NB4 (cell line): ENCODE results near the gene NFAM1.

Experiments
- DNase-seq: peaks from one replicate; pipeline ENCODE4 v3.0.0; 2010; ENCODE audit warnings: low read depth
- H3K4me3 ChIP-seq: one replicate; pipeline ENCODE4 v1.5.1; 2011; ENCODE audit warnings: mild to moderate bottlenecking, low read depth, low read length, moderate library complexity
- MYC ChIP-seq: IDR thresholded peaks from 2 replicates; pipeline ENCODE4 v1.6.1; 2011; ENCODE audit warnings: low read depth, low read length
- POLR2A ChIP-seq: IDR thresholded peaks from 2 replicates; pipeline ENCODE4 v1.6.1; 2011; ENCODE audit warnings: mild to moderate bottlenecking; ENCODE audit not compliant: insufficient read length; ENCODE audit errors: extremely low read depth
- TF ChIP-seq, protein P1 (sequence below): IDR thresholded peaks from one replicate; pipeline ENCODE4 v1.5.1; 2012; ENCODE audit warnings: low read depth, low read length
- TF ChIP-seq, protein P2 (sequence below): IDR thresholded peaks from 2 replicates; pipeline ENCODE4 v1.6.1; 2011; ENCODE audit warnings: low read depth, low read length

Gene NFAM1

DNA sequence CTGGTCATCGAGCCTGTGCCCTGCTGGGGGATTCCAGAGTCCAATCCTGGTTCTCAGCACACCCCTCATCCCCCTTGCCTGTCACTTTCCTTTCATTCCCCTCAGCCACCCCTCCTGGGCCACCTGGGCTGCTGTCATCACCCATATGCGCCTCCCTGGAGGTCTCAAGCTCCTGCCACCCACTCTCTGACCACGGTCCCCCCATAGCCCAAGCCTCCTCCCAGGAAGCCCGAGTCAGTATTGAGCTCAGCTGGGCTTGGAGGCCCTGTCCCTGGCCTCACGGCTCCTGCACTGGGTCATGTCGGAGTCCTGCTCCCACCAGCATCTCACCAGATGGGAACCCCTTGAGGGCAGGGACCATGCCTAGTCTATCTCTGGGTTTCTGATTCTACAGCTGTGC is 44.6 kb downstream of the NFAM1 start:
- no peak overlapping the region for H3K4me3 ChIP-seq
- DNase-seq: no peak
- TF ChIP-seq POLR2A (no peak), MYC (no peak)
- TF ChIP-seq, protein P1, sequence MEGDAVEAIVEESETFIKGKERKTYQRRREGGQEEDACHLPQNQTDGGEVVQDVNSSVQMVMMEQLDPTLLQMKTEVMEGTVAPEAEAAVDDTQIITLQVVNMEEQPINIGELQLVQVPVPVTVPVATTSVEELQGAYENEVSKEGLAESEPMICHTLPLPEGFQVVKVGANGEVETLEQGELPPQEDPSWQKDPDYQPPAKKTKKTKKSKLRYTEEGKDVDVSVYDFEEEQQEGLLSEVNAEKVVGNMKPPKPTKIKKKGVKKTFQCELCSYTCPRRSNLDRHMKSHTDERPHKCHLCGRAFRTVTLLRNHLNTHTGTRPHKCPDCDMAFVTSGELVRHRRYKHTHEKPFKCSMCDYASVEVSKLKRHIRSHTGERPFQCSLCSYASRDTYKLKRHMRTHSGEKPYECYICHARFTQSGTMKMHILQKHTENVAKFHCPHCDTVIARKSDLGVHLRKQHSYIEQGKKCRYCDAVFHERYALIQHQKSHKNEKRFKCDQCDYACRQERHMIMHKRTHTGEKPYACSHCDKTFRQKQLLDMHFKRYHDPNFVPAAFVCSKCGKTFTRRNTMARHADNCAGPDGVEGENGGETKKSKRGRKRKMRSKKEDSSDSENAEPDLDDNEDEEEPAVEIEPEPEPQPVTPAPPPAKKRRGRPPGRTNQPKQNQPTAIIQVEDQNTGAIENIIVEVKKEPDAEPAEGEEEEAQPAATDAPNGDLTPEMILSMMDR: no peak
- TF ChIP-seq, protein P2, sequence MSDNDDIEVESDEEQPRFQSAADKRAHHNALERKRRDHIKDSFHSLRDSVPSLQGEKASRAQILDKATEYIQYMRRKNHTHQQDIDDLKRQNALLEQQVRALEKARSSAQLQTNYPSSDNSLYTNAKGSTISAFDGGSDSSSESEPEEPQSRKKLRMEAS: no peak

DNA sequence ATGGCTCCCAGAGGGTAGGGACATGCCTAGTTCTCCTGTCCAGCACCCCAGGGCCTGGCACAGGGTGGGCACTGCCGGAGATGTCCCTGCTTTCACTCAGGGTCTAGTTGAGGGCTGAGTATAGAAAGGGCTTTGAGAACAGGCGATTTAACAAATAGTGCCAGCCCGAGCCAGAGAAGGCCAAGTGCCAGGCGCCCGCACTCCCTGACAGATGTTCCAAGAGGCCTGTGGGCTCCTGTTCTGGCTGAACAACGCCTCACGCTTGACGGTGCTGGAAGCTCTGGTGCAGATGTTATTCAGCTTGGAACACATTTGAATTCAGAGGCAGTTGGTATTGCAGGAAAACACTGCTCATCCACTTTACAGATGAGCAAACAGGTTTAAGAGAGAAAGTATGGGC is 46.5 kb downstream of the NFAM1 start:
- TF ChIP-seq POLR2A (no peak), MYC (no peak)
- TF ChIP-seq, protein P1: no peak
- TF ChIP-seq, protein P2: no peak
- no peak for DNase-seq

DNA sequence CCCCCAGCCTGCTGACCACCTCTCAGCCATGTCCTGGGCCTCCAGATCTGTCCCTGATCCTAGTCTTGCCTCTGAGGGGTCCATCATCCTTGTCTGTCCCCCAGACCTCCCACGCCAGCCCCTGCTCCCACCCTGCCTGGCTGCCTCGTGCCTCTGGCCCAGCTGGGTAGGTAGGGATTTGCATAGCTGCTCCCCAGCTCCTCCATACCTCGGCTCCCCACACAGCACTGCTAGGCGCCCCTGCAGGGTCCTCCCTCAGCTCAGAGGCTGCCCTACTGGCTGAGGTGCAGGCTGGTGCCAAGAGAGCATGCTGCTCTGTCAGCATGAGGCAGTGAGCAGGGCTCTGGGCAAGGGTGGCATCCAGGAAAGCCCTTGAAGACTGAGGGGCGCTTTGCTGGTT is 47.7 kb downstream of the NFAM1 start:
- DNase-seq: no peak
- no peak for TF ChIP-seq MYC
- TF ChIP-seq, protein P2: no peak
- TF ChIP-seq, protein P1: no peak
- no peak for TF ChIP-seq POLR2A
- no peak overlapping the region for H3K4me3 ChIP-seq

More for the DNA sequence above, 46.5 kb downstream of the NFAM1 start:
- H3K4me3 ChIP-seq: no peak overlapping the region

DNA sequence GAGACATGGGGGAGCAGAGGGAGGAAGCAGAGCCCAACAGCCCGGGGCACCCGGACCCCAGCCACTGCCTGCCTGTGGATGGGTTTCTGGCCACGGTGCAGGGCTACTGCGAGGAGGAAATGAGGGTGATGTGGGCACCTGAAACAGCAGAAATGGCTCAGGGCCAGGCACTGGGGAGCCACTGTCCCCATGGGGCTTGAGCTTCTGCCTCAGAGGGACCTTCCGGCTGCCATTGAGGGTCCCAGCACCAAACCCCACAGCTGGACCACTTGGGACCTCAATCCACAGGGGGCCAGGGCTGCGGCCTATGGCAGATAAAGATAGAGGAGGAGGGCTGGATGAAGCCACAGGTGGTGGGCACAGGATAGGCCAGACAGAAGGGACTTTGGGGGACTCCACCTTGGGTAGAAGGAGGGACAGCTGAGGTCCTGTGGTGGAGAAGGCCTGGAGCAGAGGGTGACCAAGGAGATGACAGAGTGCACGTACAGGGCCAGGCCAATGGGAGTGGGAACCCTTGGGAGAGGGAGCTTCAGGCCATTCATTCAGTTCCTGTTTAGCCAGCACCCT is 48.3 kb downstream of the NFAM1 start:
- TF ChIP-seq, protein P2: no peak
- no peak for TF ChIP-seq POLR2A
- TF ChIP-seq, protein P1: no peak
- TF ChIP-seq MYC: no peak
- DNase-seq: no peak
- no peak overlapping the region for H3K4me3 ChIP-seq

DNA sequence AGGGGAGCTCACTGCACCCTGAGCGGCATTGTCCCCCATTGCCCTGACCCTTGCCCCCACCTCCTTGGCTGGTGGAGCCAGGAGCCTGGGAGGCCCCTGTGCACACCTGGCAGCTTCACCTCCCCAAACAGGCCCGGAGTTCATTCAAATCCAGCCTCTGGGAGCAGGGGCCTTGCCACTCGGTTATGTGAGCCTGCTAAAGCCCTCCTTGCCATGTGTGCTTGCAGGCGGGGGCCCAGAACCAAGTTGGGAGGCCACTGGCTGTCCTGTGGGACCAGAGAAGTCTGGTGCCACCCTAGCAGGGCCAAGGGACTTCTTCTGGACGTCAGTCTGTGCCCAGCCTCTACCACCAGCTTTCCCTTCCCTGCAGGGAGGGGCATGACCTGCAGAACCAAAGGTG is 48.9 kb downstream of the NFAM1 start:
- DNase-seq: no peak
- H3K4me3 ChIP-seq: no peak overlapping the region
- no peak for TF ChIP-seq POLR2A
- TF ChIP-seq, protein P2: no peak
- TF ChIP-seq, protein P1: no peak
- TF ChIP-seq MYC: no peak
